GM21390 (cell line): Measurements from ENCODE around the gene MYO10.

Source experiments
- ATAC-seq: cut with Tn5 transposase; IDR thresholded peaks from one replicate; pipeline ENCODE4 v1.9.1; 2021; ENCODE audit not compliant: unreplicated experiment

MYO10 gene

GRCh38 chr5:16642867-16643266 lies 293.2 kb downstream of the MYO10 start:
- ATAC-seq: no peak

GRCh38 chr5:16639206-16639605 lies 296.9 kb downstream of the MYO10 start:
- ATAC-seq: no peak

- ATAC-seq: no peak
Measured at GRCh38 chr5:16628376-16628775, 307.7 kb downstream of the MYO10 start.

- ATAC-seq: peak; percentile 79
Measured at GRCh38 chr5:16626696-16627264, 309.3 kb downstream of the MYO10 start.

- ATAC-seq: no peak
Measured at GRCh38 chr5:16625096-16625495, 311.0 kb downstream of the MYO10 start.

- ATAC-seq: no peak
Measured at GRCh38 chr5:16619136-16619535, 317.0 kb downstream of the MYO10 start.

- ATAC-seq: no peak
Measured at GRCh38 chr5:16618138-16618897, 317.8 kb downstream of the MYO10 start.

- ATAC-seq: no peak
Measured at GRCh38 chr5:16617274-16617968, 318.7 kb downstream of the MYO10 start.

- peak; percentile 68 for ATAC-seq
Measured at GRCh38 chr5:16616536-16617273, 319.4 kb downstream of the MYO10 start, which contains the start of gene RETREG1. Gene RETREG1 (minus strand): TSS chr5:16616997. CDS start chr5:16616971, 26 bp downstream.

GRCh38 chr5:16615741-16616535 lies 320.1 kb downstream of the MYO10 start:
- ATAC-seq: no peak

- no peak for ATAC-seq
Measured at GRCh38 chr5:16612007-16612406, 324.1 kb downstream of the MYO10 start.
